22Rv1 (cell line): Measurements from ENCODE around the gene PWWP2A.

Experiments
- H3K27ac ChIP-seq: fragments of 450-650 bp; 2 replicates; pipeline ENCODE4 v1.5.1; 2017
- ZFX ChIP-seq: fragments of 450-650 bp; IDR thresholded peaks from 2 replicates; pipeline ENCODE4 v1.6.1; 2017; ENCODE audit warnings: antibody characterized with exemption, borderline replicate concordance
- TF ChIP-seq, protein P1 (sequence below): fragments of 450-650 bp; IDR thresholded peaks from 2 replicates; pipeline ENCODE4 v1.5.1; 2017; ENCODE audit warnings: mild to moderate bottlenecking

The PWWP2A gene, protein sequence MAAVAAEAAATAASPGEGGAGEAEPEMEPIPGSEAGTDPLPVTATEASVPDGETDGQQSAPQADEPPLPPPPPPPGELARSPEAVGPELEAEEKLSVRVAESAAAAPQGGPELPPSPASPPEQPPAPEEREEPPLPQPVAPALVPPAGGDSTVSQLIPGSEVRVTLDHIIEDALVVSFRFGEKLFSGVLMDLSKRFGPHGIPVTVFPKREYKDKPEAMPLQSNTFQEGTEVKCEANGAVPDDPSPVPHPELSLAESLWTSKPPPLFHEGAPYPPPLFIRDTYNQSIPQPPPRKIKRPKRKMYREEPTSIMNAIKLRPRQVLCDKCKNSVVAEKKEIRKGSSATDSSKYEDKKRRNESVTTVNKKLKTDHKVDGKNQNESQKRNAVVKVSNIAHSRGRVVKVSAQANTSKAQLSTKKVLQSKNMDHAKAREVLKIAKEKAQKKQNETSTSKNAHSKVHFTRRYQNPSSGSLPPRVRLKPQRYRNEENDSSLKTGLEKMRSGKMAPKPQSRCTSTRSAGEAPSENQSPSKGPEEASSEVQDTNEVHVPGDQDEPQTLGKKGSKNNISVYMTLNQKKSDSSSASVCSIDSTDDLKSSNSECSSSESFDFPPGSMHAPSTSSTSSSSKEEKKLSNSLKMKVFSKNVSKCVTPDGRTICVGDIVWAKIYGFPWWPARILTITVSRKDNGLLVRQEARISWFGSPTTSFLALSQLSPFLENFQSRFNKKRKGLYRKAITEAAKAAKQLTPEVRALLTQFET

DNA sequence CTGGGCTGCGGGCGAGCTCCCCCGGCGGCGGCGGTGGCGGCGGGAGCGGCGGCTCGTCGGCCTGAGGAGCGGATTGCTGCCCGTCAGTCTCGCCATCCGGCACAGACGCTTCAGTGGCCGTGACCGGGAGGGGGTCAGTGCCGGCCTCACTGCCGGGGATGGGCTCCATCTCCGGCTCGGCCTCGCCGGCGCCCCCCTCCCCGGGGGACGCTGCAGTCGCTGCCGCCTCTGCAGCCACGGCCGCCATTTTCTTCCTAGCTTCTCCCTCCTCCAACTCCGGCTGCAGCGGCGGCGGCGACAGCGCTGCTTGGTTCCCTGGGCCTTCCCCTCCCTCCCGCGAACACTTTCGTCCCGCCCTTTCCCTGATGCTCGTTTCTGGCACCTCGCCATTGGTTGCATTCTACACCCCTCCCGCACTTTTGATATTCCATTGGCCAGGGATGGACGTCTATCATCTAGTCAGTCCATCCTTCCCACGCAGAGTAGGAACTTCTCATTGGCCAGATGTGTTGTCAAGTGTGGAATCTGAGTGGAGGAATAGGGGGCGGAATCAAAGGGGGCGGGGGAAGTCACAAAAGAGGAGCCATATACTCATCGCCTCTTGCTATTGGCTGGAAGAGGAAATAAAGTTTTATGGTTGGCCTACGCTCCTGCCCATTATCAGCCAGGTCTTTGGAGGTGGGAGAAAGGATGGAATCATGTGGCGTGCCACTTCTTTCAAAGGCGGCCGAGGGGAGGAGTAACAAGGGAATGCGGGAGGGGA, at the start of gene PWWP2A:
TSS of gene PWWP2A (minus strand) at position 309 of the 763 bp plus-strand sequence. CDS start at position 247, 62 bp downstream.
- peak within 1 kb of the TSS; percentile 88 for H3K27ac ChIP-seq

DNA sequence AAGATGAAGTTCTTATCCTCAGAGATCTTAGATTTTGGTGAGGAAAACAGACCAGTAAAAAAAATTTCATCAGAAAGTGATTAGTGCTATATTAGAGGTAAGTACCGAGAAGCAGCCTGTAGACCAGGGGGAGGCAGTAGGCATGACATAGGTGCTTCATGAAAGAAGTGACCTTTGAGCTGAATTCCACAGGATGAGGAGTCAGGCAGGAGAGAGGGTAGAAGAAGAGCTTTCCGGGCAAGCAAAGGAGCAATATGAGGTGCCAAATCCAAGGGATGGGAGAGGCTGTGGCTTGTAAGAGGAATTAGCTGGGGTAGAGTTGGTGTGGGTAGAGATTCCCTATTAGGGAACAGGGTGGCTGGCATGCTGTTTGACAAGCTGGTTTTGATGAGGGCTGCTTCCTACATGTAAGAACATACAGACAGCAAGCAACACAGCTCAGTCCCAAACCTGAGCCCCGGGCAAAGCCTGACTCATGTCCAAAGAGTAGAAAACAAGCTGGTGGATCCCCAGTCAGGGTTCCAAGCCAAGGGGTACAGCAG, 48.4 kb upstream of the PWWP2A start:
- TF ChIP-seq, protein P1, sequence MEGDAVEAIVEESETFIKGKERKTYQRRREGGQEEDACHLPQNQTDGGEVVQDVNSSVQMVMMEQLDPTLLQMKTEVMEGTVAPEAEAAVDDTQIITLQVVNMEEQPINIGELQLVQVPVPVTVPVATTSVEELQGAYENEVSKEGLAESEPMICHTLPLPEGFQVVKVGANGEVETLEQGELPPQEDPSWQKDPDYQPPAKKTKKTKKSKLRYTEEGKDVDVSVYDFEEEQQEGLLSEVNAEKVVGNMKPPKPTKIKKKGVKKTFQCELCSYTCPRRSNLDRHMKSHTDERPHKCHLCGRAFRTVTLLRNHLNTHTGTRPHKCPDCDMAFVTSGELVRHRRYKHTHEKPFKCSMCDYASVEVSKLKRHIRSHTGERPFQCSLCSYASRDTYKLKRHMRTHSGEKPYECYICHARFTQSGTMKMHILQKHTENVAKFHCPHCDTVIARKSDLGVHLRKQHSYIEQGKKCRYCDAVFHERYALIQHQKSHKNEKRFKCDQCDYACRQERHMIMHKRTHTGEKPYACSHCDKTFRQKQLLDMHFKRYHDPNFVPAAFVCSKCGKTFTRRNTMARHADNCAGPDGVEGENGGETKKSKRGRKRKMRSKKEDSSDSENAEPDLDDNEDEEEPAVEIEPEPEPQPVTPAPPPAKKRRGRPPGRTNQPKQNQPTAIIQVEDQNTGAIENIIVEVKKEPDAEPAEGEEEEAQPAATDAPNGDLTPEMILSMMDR, result no peak
- no peak overlapping the region for H3K27ac ChIP-seq

More for the DNA sequence above, at the start of gene PWWP2A:
- TF ChIP-seq, protein P1, result peak; percentile 27
- no peak for TF ChIP-seq ZFX

DNA sequence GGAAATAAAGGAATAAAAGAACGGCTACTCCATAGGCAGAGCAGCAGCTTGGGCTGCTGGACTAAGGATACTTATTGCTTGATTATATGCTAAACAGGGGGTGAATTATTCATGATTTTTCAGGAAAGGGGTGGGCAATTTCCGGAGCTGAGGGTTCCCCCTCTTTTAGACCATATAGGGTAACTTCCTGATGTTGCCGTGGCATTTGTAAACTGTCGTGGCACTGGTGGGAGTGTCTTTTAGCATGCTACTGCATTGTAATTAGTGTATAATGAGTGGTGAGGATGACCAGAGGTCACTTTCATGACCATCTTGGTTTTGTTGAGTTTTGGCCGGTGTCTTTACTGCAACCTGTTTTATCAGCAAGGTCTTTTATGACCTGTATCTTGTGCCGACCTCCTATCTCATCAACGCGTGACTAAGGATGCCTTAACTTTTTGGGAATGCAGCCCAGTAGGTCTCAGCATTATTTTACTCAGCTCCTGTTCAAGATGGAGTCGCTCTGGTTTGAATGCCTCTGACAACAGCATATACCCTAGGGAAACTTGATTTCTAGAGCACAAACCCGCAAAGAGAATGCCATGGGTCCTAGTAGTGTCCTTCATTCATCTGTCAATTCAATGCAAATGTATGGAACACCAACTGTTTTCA, 47.8 kb upstream of the PWWP2A start:
- H3K27ac ChIP-seq, result no peak overlapping the region
- no peak for TF ChIP-seq ZFX
- TF ChIP-seq, protein P1, result no peak

DNA sequence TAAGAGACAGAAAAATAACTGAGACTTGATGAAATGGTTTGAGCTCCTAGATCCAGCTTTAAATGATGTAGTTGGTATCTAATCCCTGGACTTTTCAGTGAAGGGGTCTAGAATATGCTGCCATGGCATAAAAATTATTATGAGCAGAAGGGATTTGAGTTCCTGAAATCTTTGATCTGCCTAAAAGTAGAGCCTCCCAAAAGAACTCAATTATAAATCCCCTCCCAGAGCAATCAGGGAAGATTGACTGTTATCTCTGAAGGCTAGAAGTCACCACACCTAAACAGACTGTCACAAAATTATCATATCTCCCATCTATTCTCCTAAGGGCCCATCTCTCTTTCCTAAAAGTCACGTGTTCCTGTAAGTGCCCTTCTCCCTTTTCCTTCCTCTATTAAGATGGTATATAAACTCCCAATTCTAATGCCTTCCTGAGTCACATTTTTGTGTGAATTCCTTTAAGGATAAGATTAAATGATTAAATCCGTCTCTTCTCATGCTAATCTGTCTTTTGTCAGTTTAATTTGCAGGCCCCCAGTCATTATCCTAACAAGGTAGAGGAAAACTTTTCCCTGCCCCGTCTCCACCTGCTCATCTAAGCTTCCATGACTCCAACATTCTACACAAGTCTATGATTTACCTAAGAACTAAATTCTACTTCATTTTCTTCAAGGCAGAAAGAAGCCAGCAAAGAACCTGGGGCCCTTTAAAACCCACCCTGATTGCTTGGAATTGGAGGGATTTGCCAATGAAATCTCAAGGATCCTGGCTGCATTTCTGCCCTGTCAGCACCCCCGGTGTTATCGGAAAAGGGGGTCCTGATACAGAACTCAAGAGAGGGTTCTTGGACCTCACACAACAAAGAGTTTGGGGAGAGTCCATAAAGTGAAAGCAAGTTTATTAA, 47.1 kb upstream of the PWWP2A start:
- TF ChIP-seq, protein P1, result no peak
- no peak for TF ChIP-seq ZFX
- H3K27ac ChIP-seq, result no peak overlapping the region

DNA sequence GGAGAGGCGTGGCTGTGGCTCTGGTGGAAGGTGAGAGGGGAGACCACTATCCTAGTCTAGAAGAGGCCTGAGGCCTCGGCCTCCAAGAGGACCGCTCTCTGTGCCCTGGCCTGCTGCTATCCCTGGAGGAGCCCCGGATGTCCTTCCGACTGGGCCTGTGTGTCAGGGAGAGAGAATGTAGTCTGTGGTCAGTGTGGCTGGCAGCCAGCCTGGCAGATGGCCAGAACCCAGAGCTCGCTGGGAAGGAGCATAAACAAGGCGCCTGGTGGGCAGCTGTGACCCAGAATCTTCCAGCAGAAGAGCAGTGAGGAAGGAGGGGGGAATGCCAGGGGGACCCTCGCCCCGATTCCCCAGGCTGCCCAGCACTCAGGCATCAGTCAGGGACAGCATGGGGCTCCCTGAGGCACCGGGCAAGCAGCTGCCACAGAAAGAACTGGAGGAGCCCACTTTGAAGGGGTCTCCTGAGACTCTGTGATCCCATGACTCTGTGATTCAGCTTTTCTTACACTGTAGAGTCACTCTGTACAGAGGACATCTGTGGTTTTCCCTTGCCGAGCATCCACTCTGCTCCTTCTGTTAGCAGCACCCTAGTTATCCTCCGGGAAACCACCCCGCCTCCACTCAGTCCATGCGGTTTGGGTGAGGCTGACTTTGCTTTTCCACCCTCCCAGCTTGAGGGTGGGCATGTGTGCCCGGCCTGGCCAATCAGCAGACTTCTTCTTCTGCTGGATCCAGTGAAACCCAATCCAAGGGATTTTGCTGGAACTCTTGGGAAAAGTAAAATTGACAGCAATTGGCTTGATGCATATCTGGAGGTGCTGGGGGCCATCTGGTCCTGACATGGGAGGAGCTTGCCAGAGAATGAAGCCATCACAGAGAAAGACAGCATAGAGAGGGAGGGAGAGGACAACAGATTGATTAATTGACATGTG, 46.2 kb upstream of the PWWP2A start:
- no peak for TF ChIP-seq ZFX
- TF ChIP-seq, protein P1, result no peak
- H3K27ac ChIP-seq, result no peak overlapping the region
